ENCODE measurements around the gene EREG. TPM values are rescaled to one million over a fixed set of nuclear protein-coding genes. Genes with fewer than 3 reads are reported as not detected.
"Not testable (repeated sequence)": the region's sequence is repeated elsewhere in the genome, so short reads cannot be mapped to it uniquely, and the experiment has no call there.

EREG gene
- total RNA-seq, 4 donors from 2014 or later = under 0.01 to 0.13 (median under 0.01) TPM; not detected in 1

- TF ChIP-seq CTCF (IDR thresholded peaks at IDR 0.05) (no peak), POLR2A (IDR thresholded peaks at IDR 0.05) (no peak)
- H3K4me1 ChIP-seq = no peaks in the 10 kb centered on the region
- DNase-seq = no peak
- H3K9me3 ChIP-seq = no peaks in the 10 kb centered on the region
- 89 to 90% methylated on average over 4 of the region's 4 CpGs for WGBS, 2 donors
- H3K36me3 ChIP-seq = no peaks in the 10 kb centered on the region
- no peak overlapping the region for H3K27ac ChIP-seq
- H3K27me3 ChIP-seq = no peaks in the 10 kb centered on the region
- H3K4me3 ChIP-seq (replicated peaks in 1 of 3) = no peak overlapping the region
- intact Hi-C loops (cut with DNase I) = no loop called here
Measured at GRCh38 chr4:74338792-74339333, 26.1 kb upstream of the EREG start.

GRCh38 chr4:74339501-74339900, 25.4 kb upstream of the EREG start:
- H3K27me3 ChIP-seq = no peaks in the 10 kb centered on the region
- H3K4me1 ChIP-seq = no peaks in the 10 kb centered on the region
- no peak for DNase-seq
- no peaks in the 10 kb centered on the region for H3K9me3 ChIP-seq
- intact Hi-C loops (cut with DNase I) = no loop called here
- TF ChIP-seq POLR2A (IDR thresholded peaks at IDR 0.05) (no peak), CTCF (IDR thresholded peaks at IDR 0.05) (no peak)
- H3K36me3 ChIP-seq = no peaks in the 10 kb centered on the region
- H3K27ac ChIP-seq = no peak overlapping the region
- H3K4me3 ChIP-seq (replicated peaks in 1 of 3) = no peak overlapping the region

- H3K4me3 ChIP-seq (replicated peaks in 1 of 3); H3K4me1 ChIP-seq; DNase-seq; H3K27me3 ChIP-seq; H3K9me3 ChIP-seq; intact Hi-C loops (cut with DNase I); H3K27ac ChIP-seq; H3K36me3 ChIP-seq: not testable (repeated sequence)
Measured at GRCh38 chr4:74340421-74340820, 24.5 kb upstream of the EREG start.

GRCh38 chr4:74344031-74344430, 20.9 kb upstream of the EREG start:
- no peak for DNase-seq
- WGBS, 2 donors = 88 to 90% methylated on average over 1 of the region's 1 CpG
- intact Hi-C loops (cut with DNase I) = no loop called here
- H3K27ac ChIP-seq = no peak overlapping the region
- TF ChIP-seq CTCF (IDR thresholded peaks at IDR 0.05) (no peak), POLR2A (IDR thresholded peaks at IDR 0.05) (no peak)
- no peaks in the 10 kb centered on the region for H3K4me1 ChIP-seq
- H3K36me3 ChIP-seq = no peaks in the 10 kb centered on the region
- H3K4me3 ChIP-seq (replicated peaks in 1 of 3) = no peak overlapping the region
- H3K27me3 ChIP-seq = no peaks in the 10 kb centered on the region
- H3K9me3 ChIP-seq = no peaks in the 10 kb centered on the region

- WGBS, 2 donors = 70 to 77% methylated on average over 4 of the region's 4 CpGs
- TF ChIP-seq POLR2A (IDR thresholded peaks at IDR 0.05) (no peak), CTCF (IDR thresholded peaks at IDR 0.05) (no peak)
Measured at GRCh38 chr4:74353858-74354257, 11.1 kb upstream of the EREG start.

GRCh38 chr4:74357965-74358364, 7.0 kb upstream of the EREG start:
- DNase-seq = no peak
- intact Hi-C loops (cut with DNase I) = no loop called here
- Histone ChIP-seq H3K4me3 (replicated peaks in 1 of 3) (no peak overlapping the region), H3K27ac (no peak overlapping the region), H3K9me3 (no peaks in the 10 kb centered on the region), H3K4me1 (no peaks in the 10 kb centered on the region), H3K27me3 (no peaks in the 10 kb centered on the region), H3K36me3 (no peaks in the 10 kb centered on the region)
- 85 to 93% methylated on average over 1 of the region's 1 CpG for whole genome bisulfite sequencing, 2 donors
- TF ChIP-seq POLR2A (IDR thresholded peaks at IDR 0.05) (no peak), CTCF (IDR thresholded peaks at IDR 0.05) (no peak)

More at GRCh38 chr4:74353858-74354257, 11.1 kb upstream of the EREG start:
- Histone ChIP-seq H3K4me3 (replicated peaks in 1 of 3) (no peak overlapping the region), H3K9me3 (no peaks in the 10 kb centered on the region), H3K4me1 (no peaks in the 10 kb centered on the region), H3K36me3 (no peaks in the 10 kb centered on the region), H3K27me3 (no peaks in the 10 kb centered on the region), H3K27ac (no peak overlapping the region)
- intact Hi-C loops (cut with DNase I) = no loop called here
- DNase-seq = no peak

Measured in thyroid gland (tissue), 4 donors.